ENCODE measurements around the gene SLC25A18.
"Not testable (repeated sequence)": the region's sequence is repeated elsewhere in the genome, so short reads cannot be mapped to it uniquely, and the experiment has no call there.

Gene SLC25A18

GRCh38 chr22:17607891-17608521 is 44.7 kb downstream of the SLC25A18 start:
- no peak for DNase-seq (ENCODE audit: low spot score)

GRCh38 chr22:17612057-17612456 is 48.8 kb downstream of the SLC25A18 start:
- no peak for DNase-seq (ENCODE audit: low spot score)

GRCh38 chr22:17613280-17613679 is 50.0 kb downstream of the SLC25A18 start:
- DNase-seq (ENCODE audit: low spot score), result no peak

DNA sequence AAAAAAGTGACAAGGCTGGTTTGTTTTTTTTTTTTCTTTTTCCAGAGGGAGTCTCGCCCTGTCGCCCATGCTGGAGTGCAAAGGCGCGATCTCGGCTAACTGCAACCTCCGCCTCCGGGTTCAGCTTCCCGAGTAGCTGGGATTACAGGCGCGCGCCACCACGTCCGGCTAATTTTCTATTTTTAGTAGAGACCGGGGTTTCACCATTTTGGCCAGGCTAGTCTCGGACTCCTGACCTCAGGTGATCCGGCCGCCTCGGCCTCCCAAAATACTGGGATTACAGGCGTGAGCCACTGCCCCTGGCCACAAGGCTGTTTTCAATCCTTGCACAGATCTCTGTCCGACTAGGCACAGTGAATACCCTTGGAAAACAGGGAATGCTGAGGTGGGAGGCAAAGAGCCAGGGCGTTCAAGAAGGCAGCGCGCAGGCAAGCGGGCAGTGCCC is 64.7 kb downstream of the SLC25A18 start:
- DNase-seq (ENCODE audit: low spot score), result no peak

DNA sequence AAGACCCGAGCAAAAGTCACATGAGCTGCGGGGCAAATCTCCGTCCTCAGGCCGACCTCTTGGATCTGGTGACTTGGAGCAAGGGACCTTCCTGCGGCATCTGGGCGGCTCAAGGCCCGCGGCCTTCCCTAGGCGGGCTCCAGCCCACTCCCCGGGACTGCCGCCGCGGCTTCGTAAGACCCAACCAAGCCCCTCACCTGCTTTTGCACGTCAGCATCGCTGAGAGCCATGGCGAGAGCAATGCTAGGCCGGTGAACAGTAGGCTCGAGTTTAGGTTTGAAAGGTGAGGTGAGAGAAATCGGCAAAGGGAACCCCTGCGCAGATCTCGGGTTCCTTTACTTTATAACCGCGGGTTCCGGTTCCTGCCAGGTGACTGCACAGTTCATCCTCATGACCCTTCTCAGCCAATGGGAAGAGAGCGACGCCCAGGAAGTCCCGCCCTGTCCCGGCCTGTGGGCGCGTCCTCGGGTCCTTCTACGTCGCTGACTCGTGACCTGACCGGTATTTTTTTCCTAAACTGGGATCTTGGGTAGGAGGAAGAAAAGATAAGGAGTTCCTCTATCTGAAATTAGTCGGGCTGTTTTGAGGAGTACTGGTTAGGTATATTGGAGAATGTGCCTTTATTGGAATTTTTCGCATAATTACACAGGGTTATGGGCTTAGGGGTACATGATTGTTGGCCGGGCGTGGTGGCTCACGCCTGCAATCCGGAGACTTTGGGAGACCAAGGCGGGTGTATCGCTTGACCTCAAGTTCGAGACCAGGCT is 65.3 kb downstream of the SLC25A18 start, which contains the start of gene ATP6V1E1:
Gene ATP6V1E1, minus strand, starts transcription at position 344 of the 767 bp plus-strand sequence. Its CDS starts 114 bp downstream, at position 230.
- peak; percentile 98 for DNase-seq (ENCODE audit: low spot score)

DNA sequence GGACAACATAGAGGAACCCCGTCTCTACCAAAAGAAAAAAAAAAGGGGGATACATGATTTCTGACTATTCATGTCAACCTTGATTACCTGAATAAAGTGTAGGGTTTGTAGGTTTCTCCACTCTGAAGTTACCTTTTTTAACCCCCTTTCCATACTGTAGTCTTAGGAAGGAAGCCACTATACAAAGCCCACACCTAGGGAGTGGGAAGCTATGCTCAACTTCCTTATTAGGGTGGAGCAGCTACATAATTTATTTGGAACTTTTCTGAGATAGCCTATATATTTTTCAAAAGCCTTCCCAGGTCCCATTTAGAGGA is 65.8 kb downstream of the SLC25A18 start:
- DNase-seq (ENCODE audit: low spot score), result no peak

DNA sequence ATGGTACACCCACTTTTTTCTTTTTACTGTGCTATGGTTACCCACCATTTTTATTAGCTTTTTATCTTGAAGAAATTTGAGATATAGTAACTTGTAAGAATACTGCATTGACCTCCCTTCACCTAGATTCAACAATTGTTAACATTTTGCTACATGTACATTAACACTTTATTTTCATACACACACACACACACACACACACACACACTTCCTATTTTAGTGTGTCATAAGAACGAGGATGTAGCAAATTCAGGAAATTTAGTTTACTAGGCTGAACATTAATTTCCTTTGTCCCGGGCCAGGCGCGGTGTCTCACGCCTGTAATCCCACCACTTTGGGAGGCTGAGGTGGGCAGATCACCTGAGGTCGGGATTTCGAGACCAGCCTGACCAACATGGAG is 66.3 kb downstream of the SLC25A18 start:
- no peak for DNase-seq (ENCODE audit: low spot score)

- no peak for DNase-seq (ENCODE audit: low spot score)
These were observed 67.8 kb downstream of the SLC25A18 start for GRCh38 chr22:17631076-17631565.

DNA sequence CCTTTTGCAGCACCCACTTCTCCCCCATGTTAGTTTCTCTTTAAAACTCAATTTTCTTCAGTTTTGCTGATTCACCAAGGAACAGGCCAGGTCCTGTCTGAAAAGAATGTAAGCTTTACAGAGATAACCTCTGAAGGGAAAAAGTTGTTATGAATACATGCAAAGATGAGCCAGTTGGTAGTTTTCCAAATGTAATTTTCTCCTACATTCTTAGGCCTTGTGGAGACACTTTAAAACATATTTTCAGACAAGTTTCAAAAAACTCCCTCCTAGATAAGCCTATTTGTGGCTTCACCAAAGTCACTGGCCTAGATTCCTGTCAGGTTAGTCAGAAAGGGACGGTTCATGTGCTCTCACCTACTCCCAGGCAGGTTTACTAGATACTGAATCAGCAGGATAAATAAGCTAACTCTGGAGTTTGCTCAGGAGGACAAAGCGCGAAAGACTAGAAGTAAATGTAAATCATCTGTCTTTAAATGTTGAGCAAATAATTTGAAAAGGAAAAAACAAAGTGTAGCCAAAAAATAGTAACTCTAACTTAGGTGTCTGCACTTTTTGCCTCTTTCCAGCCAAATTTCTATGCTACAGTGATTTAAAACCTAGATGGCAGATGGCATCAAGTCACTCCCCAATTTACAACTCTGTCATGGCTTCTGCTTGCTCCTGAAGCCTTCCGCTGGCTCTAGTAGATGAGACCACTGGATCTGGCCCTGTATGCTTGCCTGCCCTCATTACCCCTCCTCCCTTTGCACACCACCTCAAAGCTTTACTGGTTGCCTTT is 70.1 kb downstream of the SLC25A18 start:
- DNase-seq (ENCODE audit: low spot score), result no peak

- no peak for DNase-seq (ENCODE audit: low spot score)
These were observed 70.7 kb downstream of the SLC25A18 start for GRCh38 chr22:17633998-17634323.

DNA sequence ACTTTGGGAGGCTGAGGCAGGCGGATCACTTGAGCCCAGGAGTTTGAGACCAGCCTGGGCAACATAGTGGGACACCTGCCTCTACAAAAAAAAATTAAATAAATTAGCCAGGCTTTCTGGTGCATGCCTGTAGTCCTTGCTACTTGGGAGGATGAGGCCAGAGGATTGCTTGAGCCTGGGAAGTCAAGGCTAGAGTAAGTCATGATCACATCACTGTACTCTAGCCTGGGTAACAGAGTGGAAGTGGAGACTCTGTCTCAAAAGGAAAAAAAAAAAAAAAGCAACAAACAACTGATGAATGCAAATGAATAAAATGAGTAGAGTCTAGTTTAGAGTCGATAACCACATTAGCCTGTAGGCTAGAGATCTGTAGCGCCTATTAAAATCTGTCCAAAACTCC is 71.4 kb downstream of the SLC25A18 start:
- no peak for DNase-seq (ENCODE audit: low spot score)

DNA sequence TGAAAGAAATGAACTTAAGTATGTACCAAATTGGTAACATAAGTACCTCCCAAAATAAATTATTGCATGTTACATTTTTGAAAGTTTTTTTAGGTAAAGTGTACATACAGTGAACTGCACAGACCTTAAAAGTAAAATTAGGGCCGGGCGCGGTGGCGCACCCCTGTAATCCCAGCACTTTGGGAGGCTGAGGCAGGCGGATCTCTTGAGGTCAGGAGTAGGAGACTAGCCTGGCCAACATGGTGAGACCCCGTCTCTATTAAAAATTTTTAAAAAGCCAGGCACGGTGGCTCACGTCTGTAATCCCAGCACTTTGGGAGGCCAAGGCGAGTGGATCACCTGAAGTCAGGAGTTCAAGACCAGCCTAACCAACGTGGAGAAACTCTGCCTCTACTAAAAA is 73.6 kb downstream of the SLC25A18 start:
- DNase-seq (ENCODE audit: low spot score), result not testable (repeated sequence)

- DNase-seq (ENCODE audit: low spot score), result no peak
These were observed 74.3 kb downstream of the SLC25A18 start for GRCh38 chr22:17637490-17638181.

DNA sequence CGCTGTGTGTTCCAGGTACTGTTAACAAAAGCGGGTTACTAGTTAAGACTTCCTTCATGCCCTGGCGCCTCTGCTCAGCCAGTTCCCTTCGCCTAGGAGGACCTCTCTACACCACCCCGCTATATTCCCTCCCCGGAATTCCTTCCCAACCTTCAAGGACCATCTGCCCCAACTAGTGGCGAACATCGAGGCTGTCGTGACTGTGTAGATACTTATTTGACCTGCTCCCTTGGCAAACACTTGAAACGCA is 74.8 kb downstream of the SLC25A18 start:
- peak; percentile 49 for DNase-seq (ENCODE audit: low spot score)

GRCh38 chr22:17638432-17639246 is 75.3 kb downstream of the SLC25A18 start, which contains the start of gene BCL2L13:
Gene BCL2L13, plus strand, starts transcription at chr22:17638757. Its CDS starts 16,955 bp downstream, at chr22:17655712.
- DNase-seq (ENCODE audit: low spot score), result peak; percentile 95

DNA sequence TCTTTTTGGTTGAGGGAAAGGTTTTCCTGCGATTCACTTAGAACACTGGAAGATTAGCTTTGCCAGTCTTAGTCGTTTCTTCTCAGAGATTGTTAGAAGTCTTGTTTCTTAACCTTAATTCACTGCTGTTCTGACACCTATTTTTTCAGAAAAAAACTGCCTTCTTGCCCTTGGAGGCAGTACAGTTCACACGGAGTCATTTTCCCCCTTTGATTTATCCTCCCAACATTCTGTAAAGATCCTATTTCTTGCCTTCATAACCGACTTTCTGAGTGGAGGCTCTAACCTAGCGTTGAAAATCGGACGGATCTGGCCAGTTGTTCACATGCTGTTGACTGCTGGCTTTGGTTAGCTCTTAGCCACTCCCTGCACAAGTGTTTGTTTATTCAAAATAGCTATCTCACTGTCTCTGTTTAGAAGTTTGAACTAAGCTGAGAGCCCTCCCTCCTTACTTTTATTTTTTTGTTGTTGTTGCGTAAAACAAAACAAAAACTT is 76.0 kb downstream of the SLC25A18 start:
- peak; percentile 76 for DNase-seq (ENCODE audit: low spot score)
